Coronary artery (tissue), 2 donors: ENCODE results near the gene C5orf34.

ENCODE experiments used
- DNase-seq: peaks from one replicate; pipeline ENCODE4 v3.0.0-alpha.2; 2017; ENCODE audit warnings: low spot score
- H3K27ac ChIP-seq, 2 donors: fragments of 200-600 bp; sonication (generic); one replicate each; pipeline ENCODE4 v1.5.1; 2016 to 2019
- H3K4me3 ChIP-seq: fragments of 200-600 bp; sonication (generic); 2 replicates; pipeline ENCODE4 v1.5.1; 2016; ENCODE audit warnings: mild to moderate bottlenecking, moderate library complexity
- CTCF ChIP-seq: fragments of 200-600 bp; sonication (generic); IDR thresholded peaks from one replicate; pipeline ENCODE4 v1.5.1; 2019; ENCODE audit warnings: antibody characterized with exemption

The C5orf34 gene

GRCh38 chr5:43543434-43543833, 28.5 kb upstream of the C5orf34 start:
- Histone ChIP-seq H3K4me3 (no peak overlapping the region), H3K27ac (no peak overlapping the region)
- DNase-seq = no peak
- no peak for TF ChIP-seq CTCF

- H3K27ac ChIP-seq = no peak overlapping the region
Observed at GRCh38 chr5:43540746-43541145, 25.8 kb upstream of the C5orf34 start.

GRCh38 chr5:43536972-43537371, 22.0 kb upstream of the C5orf34 start:
- TF ChIP-seq CTCF = no peak
- Histone ChIP-seq H3K4me3 (no peak overlapping the region), H3K27ac (no peak overlapping the region)
- DNase-seq = no peak

More at GRCh38 chr5:43540746-43541145, 25.8 kb upstream of the C5orf34 start:
- no peak for TF ChIP-seq CTCF
- no peak overlapping the region for H3K4me3 ChIP-seq
- no peak for DNase-seq

GRCh38 chr5:43533646-43534045, 18.7 kb upstream of the C5orf34 start:
- Histone ChIP-seq H3K4me3 (no peak overlapping the region), H3K27ac (no peak overlapping the region)
- no peak for DNase-seq
- TF ChIP-seq CTCF = no peak

DNA sequence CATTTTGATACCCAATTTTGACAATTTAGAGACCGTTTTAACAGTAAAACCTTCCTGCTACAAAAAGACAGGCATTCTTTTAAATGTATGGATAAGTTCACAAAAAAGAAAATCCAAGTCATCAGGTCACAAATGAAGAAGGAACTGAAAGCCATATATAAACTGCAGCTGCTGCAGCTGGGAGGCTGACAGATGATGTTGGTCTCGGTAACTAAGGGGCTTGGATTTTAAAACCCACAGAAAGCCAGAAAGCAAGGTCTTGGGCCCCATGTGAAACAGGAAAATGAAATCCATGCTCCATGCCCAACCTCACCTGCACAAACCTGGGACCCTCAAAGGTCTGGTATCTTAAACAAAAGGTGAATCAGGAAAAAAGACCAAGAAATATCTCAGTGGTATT, 15.7 kb upstream of the C5orf34 start:
- H3K4me3 ChIP-seq = no peak overlapping the region
- DNase-seq = no peak
- no peak overlapping the region for H3K27ac ChIP-seq
- TF ChIP-seq CTCF = no peak

- no peak for DNase-seq
Observed at GRCh38 chr5:43523662-43524072, 8.7 kb upstream of the C5orf34 start.

More at GRCh38 chr5:43523662-43524072, 8.7 kb upstream of the C5orf34 start:
- no peak overlapping the region for H3K27ac ChIP-seq
- TF ChIP-seq CTCF = no peak
- H3K4me3 ChIP-seq = no peak overlapping the region
